HAP-1 (cell line): ENCODE data around the gene PPP1R3C.

ENCODE experiments used
- DNase-seq, 2 experiments: peaks; one replicate each; pipeline ENCODE4 v3.0.0-alpha.2; 2016 to 2020; ENCODE audit warnings: low spot score in 2 of 2
- H3K27me3 ChIP-seq: fragments of 250-450 bp; sonication (Bioruptor Pico); 2 replicates; pipeline ENCODE4 v1.5.1; 2020; ENCODE audit warnings: low read depth, mild to moderate bottlenecking, moderate library complexity
- H3K36me3 ChIP-seq: fragments of 250-450 bp; sonication (Bioruptor Pico); replicated peaks from 2 replicates; pipeline ENCODE4 v1.5.1; 2020; ENCODE audit warnings: mild to moderate bottlenecking
- H3K4me1 ChIP-seq: fragments of 250-450 bp; sonication (Bioruptor Pico); 2 replicates; pipeline ENCODE4 v1.5.1; 2020; ENCODE audit warnings: mild to moderate bottlenecking
- H3K4me3 ChIP-seq: fragments of 250-450 bp; sonication (Bioruptor Pico); 2 replicates; pipeline ENCODE4 v1.5.1; 2020; ENCODE audit warnings: mild to moderate bottlenecking, moderate library complexity
- H3K9me3 ChIP-seq: fragments of 250-450 bp; sonication (Bioruptor Pico); 2 replicates; pipeline ENCODE4 v1.5.1; 2020; ENCODE audit warnings: mild to moderate bottlenecking, moderate library complexity
- in situ Hi-C: fragments of 300-500 bp; cut with MboI; formaldehyde crosslinking; loops from 3 replicates; pipeline ENCODE4 v1.14.3; 2020; ENCODE audit warnings: low sequenced_read_pairs, inconsistent platforms, mixed read lengths

Gene PPP1R3C

DNA sequence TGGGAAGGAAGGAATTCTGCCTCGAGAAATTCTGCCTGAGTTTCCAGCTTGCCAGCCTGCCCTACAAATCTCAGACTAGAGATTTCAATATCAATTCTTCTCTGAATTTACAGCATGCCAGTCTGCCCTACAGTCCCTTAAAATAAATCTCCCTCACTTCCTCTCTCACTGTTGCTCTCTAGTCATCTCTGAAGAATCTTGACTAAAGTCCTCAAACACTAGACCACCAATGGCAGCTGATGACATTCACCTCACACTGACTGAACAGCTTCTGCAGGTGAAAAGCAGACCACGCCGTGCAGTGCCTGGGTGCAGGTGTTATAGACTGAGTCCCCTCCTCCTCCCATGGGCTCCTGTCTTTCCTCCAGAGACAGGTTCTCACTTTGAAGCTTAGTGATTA is 30.4 kb downstream of the PPP1R3C start:
- Histone ChIP-seq H3K9me3 (no peaks in the 10 kb centered on the region), H3K4me3 (no peak overlapping the region), H3K36me3 (no peaks in the 10 kb centered on the region), H3K4me1 (no peaks in the 10 kb centered on the region), H3K27me3 (no peaks in the 10 kb centered on the region)
- DNase-seq: no peak
- in situ Hi-C loops: no loop called here

GRCh38 chr10:91601212-91601611 is 31.7 kb downstream of the PPP1R3C start:
- H3K4me3 ChIP-seq: no peak overlapping the region
- DNase-seq: no peak
- H3K27me3 ChIP-seq: 0 out of 2 replicates have a peak, but pooled peaks cover 2% of the 10 kb centered on the region
- no peaks in the 10 kb centered on the region for H3K9me3 ChIP-seq
- no peaks in the 10 kb centered on the region for H3K4me1 ChIP-seq
- no peaks in the 10 kb centered on the region for H3K36me3 ChIP-seq
- in situ Hi-C loops: no loop called here

DNA sequence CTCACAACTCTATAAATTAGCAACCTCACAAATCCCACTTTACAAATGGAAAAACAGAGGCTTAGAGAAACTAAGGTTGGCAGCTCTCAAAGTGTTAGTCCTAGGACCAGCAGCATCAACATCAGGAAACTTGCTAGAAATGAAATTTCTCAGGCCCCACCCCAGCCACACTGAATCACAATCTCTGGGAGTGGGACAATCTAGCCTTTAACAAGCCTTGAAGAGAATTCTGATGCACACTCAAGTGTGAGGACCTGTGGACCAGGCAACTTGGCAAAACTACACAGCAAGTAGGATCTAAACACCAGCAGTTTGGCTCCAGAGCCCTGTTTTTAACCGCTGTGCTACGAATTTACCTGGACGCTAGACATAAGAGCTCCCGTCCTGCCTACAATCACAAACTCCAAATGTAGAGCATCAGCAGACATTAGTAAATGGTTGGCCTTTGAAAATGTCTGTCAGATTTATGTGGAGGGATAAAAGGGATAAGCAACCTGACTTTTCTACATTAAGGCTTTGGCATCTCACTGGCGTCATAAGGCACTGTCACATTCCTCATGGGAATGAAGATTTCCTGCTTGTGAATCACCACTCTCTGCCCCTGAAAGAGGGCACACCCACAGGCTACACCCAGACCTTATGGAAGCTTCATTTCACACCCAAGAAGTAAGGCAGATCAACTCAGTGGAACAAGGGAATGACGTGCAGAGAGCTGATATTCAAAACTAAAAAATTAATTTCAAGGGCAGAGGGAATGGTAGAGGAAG is 34.5 kb downstream of the PPP1R3C start:
- no peak for DNase-seq
- in situ Hi-C loops: no loop called here
- no peaks in the 10 kb centered on the region for H3K36me3 ChIP-seq

GRCh38 chr10:91597197-91597881 is 35.5 kb downstream of the PPP1R3C start:
- H3K27me3 ChIP-seq: 0 out of 2 replicates have a peak, but pooled peaks cover 4% of the 10 kb centered on the region
- DNase-seq: no peak
- in situ Hi-C loops: no loop called here
- no peak overlapping the region for H3K4me3 ChIP-seq
- H3K9me3 ChIP-seq: no peaks in the 10 kb centered on the region
- no peaks in the 10 kb centered on the region for H3K36me3 ChIP-seq
- H3K4me1 ChIP-seq: no peaks in the 10 kb centered on the region

More for the DNA sequence above, 34.5 kb downstream of the PPP1R3C start:
- Histone ChIP-seq H3K27me3 (0 out of 2 replicates have a peak, but pooled peaks cover 4% of the 10 kb centered on the region), H3K4me1 (no peaks in the 10 kb centered on the region), H3K4me3 (no peak overlapping the region), H3K9me3 (no peaks in the 10 kb centered on the region)

DNA sequence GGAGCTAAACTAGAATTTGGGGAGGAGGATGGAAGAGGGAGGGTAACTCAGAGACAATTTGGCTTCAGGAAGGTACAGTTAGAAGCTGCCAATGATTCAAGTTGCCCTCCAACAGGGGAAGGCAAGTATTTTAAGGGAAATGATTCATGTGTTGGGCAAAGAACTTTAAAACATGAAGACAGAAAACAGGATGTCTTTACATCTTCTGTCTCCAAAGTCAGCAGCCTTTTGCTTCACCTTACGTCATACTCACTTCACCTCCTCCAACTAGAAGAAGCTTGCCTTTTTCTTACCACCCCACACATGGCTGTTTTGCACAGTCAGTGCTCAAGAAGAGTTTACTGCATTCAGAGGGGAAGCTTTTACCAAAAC is 36.1 kb downstream of the PPP1R3C start:
- in situ Hi-C loops: no loop called here
- Histone ChIP-seq H3K27me3 (0 out of 2 replicates have a peak, but pooled peaks cover 4% of the 10 kb centered on the region), H3K36me3 (no peaks in the 10 kb centered on the region), H3K9me3 (no peaks in the 10 kb centered on the region), H3K4me1 (no peaks in the 10 kb centered on the region), H3K4me3 (no peak overlapping the region)
- DNase-seq: no peak

DNA sequence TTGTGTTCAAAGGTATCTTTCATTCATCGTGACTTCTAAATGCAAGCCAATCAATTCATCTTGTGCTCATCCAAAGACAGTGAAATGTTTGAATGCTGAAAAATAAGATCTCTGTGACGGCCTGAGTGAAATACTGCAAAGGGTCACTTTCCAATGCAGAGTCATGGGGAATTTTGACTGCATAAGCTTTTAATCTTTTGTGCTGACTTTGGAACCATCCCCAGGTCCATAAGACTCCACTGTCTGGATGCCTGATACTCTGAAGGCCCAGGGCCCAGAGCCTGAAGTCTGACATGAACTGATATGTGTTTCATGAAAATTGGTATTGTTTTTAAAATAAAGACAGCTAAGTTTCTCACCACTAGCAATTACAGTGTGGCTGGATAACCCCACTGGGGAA is 39.0 kb downstream of the PPP1R3C start:
- H3K4me3 ChIP-seq: no peak overlapping the region
- H3K36me3 ChIP-seq: no peaks in the 10 kb centered on the region
- no peak for DNase-seq
- no peaks in the 10 kb centered on the region for H3K9me3 ChIP-seq
- H3K27me3 ChIP-seq: 0 out of 2 replicates have a peak, but pooled peaks cover 4% of the 10 kb centered on the region
- in situ Hi-C loops: no loop called here
- H3K4me1 ChIP-seq: no peaks in the 10 kb centered on the region

DNA sequence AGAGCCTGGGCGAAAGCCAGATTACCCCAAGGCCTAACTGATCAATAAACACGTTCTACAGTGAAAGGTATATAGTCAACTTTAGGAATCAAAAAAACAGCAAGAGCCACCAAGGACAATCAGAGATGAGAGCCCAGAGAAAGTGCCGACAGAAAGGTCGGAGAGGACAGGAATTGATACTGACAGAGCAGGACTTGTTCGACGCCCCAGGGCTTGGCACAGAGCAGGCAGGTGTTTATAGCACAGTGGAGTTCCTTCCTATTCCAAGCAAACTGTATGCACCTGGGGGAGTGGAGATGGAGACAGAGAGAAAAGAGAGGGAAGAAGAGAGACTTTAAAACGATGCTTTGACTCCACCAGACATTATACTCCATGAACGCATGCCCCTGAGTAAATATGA is 39.5 kb downstream of the PPP1R3C start:
- Histone ChIP-seq H3K4me3 (no peak overlapping the region), H3K36me3 (no peaks in the 10 kb centered on the region), H3K27me3 (0 out of 2 replicates have a peak, but pooled peaks cover 4% of the 10 kb centered on the region), H3K9me3 (no peaks in the 10 kb centered on the region), H3K4me1 (no peaks in the 10 kb centered on the region)
- in situ Hi-C loops: no loop called here
- no peak for DNase-seq

DNA sequence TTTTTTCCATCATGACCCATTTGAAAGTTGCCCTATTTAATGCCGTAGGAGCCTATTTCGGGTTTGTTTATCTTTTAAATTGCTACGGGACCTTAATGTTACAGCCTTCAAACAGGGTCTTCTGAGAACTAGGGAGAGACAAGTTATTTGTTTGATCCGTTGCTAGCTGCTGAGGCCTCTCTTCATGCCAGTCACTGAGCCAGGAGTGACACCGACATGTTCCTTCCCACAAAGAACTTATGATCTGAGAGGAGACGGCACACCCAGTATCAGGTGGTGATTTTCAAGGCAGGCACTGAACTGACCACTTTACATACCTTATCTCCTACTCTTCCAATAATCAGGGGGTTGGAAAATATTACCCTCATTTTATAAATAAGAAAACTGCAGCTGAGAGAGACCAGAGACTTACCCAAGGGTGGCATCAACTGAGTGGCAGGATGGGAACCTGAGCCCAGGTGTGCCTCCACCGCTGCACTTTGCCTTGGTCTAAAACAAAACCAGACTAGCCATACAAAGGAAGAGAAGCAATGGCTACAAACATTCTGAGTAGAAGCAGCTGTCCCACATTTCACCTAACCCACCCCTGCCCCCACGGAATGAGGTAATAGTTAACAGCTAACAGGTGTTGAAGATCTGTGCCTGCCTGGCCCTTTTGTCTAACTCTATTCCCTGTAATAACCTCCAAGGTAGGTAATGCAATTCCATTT is 40.5 kb downstream of the PPP1R3C start:
- Histone ChIP-seq H3K36me3 (no peaks in the 10 kb centered on the region), H3K9me3 (no peaks in the 10 kb centered on the region), H3K27me3 (0 out of 2 replicates have a peak, but pooled peaks cover 4% of the 10 kb centered on the region), H3K4me3 (no peak overlapping the region), H3K4me1 (no peaks in the 10 kb centered on the region)
- in situ Hi-C loops: no loop called here
- DNase-seq: no peak

DNA sequence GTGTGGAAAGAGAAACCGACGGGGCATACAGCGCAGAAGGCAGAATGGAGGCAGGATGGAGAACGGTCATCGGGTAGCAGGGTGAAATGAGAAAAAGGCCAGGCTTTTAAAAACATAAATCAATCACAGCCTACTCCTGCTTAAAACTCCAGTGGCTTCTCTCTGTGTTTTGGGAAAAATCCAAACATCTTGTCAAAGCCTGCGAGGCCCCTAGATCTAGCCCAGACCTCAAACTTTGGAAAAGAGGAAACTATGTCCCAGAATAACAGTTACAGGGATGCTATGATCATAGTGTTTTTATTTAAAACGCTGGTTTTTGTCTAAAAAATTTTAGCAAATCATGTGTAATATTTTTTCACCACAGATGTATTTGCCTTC is 41.1 kb downstream of the PPP1R3C start:
- H3K36me3 ChIP-seq: no peaks in the 10 kb centered on the region
- in situ Hi-C loops: no loop called here
- no peaks in the 10 kb centered on the region for H3K9me3 ChIP-seq
- DNase-seq: no peak
- H3K27me3 ChIP-seq: 0 out of 2 replicates have a peak, but pooled peaks cover 4% of the 10 kb centered on the region
- no peaks in the 10 kb centered on the region for H3K4me1 ChIP-seq
- no peak overlapping the region for H3K4me3 ChIP-seq

DNA sequence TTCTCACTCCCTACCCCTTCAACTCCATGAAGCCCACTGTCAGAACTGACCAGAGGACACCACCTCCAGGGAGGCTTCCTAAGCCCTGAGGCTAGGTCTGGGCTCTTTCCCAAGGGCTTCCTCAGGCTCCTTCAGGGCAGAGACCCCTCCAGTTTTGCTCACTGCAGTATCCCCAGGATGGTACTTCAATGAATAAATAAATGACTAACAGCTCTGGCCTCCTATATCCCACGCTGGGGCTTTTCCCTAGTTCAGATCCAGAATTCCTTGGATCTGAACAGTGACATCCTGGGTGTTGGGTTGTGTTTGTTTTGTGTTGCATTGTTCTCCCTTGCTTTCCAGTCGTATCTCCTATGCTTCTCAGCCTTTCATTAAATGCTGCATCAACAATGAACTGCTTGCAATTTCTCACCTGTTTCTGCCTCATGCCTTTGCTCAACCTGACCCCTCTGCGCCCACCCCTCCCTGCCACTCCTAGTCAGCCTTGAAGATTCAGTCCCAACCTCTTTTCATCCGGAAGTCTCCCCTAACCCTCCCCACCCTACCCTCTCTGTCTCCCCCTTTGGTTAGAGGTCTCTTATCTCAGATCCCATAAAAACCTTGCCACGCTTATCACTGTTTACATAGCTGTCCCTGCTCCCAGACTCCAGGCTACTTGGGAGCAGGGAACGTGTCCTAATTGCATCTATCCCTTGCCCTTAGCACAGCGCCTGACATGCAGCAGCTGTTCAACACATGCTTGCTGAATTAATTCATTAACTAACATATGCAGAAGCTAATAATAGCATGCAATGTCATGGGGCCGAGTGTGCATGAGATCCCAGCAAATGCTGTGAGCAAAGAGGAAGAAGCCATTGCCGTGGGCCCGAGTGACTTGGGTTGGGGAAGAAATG is 41.7 kb downstream of the PPP1R3C start:
- Histone ChIP-seq H3K27me3 (0 out of 2 replicates have a peak, but pooled peaks cover 1% of the 10 kb centered on the region), H3K36me3 (no peaks in the 10 kb centered on the region), H3K4me1 (no peaks in the 10 kb centered on the region), H3K9me3 (no peaks in the 10 kb centered on the region), H3K4me3 (no peak overlapping the region)
- in situ Hi-C loops: no loop called here
- no peak for DNase-seq

- Histone ChIP-seq H3K4me3 (no peak overlapping the region), H3K36me3 (no peaks in the 10 kb centered on the region), H3K9me3 (no peaks in the 10 kb centered on the region), H3K27me3 (no peaks in the 10 kb centered on the region), H3K4me1 (no peaks in the 10 kb centered on the region)
- in situ Hi-C loops: no loop called here
- DNase-seq: no peak
These were observed 42.5 kb downstream of the PPP1R3C start for GRCh38 chr10:91590142-91590903.

DNA sequence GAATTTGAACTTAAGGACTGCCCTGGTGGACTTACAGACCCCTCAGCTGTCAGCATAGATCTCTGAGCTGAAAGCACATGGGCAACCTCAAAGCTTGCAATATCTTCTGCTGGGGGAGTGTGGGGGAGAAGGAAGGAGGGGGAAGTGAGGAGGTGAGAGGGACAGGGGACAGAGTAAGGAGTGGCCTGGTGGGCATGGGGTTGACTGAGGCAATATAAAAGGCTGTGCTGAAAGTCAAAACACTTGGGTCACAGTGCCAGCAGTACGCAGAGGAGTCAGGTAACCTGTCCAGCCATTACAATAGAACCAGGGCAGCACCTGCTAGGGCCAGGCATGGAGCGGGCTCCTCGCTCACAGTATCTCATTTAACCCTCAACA is 43.2 kb downstream of the PPP1R3C start:
- no peaks in the 10 kb centered on the region for H3K9me3 ChIP-seq
- no peaks in the 10 kb centered on the region for H3K4me1 ChIP-seq
- H3K4me3 ChIP-seq: no peak overlapping the region
- in situ Hi-C loops: no loop called here
- no peaks in the 10 kb centered on the region for H3K36me3 ChIP-seq
- no peak for DNase-seq
- H3K27me3 ChIP-seq: no peaks in the 10 kb centered on the region
